Right lobe of liver (tissue), 4 donors: ENCODE results near the gene SPHK2.

Source experiments
- CTCF ChIP-seq, 4 donors: fragments of 200-600 bp in 3 of 4; fragments of 450-650 bp in 1 of 4; IDR thresholded peaks; one replicate each; pipeline versions ENCODE4 v1.5.1 to v1.8.0; 2016 to 2022; ENCODE audit warnings: antibody characterized with exemption in 4 of 4, mild to moderate bottlenecking in 2 of 4
- POLR2A ChIP-seq: fragments of 450-650 bp; IDR thresholded peaks from one replicate; pipeline ENCODE4 v1.6.1; 2017; ENCODE audit warnings: antibody characterized with exemption, mild to moderate bottlenecking
- donor health status: DM: no; HTN: no; CAD: no.
- donor health status: DM: no; HTN: no; CAD: no.
- donor health status: DM: no; HTN: yes; CAD: no.

- no peak for TF ChIP-seq CTCF (IDR thresholded peaks at IDR 0.05)
- no peak for TF ChIP-seq POLR2A
These were observed 25.0 kb downstream of the SPHK2 start for GRCh38 chr19:48644355-48644754.
